Measurements from ENCODE around the gene HDAC6.

DNA sequence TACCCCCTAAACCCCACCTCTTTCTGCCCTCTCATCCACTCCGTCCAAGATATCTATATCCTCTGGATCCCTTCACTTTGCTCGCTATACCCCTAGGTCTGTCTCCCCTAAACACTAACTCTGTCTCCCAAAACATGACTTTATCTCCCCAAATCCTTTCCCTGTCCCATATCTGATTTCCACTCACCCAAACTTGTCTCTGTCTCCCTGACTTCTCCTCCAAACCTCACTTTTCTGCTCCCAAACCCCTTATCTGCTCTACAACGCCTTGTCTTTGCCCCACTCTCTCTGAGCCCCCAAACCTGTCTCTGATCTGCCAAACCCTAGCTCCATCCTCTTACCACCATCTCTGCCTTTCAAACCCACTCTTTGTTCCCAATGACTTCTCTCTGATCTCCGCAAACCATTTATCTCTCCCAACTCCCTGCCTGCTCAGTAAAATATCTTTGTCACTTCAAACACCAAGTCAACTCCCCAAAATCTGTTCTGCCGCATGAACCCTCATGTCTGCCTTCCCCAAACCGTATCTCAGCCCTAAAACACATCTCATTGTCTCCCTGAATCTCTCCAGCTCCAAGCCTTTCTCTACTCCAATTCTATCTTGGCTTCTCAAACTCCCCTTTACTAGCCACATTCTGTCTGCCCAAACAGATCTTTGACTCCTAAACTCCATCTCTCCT is 14.9 kb upstream of the HDAC6 start:
- TF ChIP-seq ZC3H10 (CRISPR knock-in tag; IDR thresholded peaks at IDR 0.05): no peak
- TF ChIP-seq, protein P1, sequence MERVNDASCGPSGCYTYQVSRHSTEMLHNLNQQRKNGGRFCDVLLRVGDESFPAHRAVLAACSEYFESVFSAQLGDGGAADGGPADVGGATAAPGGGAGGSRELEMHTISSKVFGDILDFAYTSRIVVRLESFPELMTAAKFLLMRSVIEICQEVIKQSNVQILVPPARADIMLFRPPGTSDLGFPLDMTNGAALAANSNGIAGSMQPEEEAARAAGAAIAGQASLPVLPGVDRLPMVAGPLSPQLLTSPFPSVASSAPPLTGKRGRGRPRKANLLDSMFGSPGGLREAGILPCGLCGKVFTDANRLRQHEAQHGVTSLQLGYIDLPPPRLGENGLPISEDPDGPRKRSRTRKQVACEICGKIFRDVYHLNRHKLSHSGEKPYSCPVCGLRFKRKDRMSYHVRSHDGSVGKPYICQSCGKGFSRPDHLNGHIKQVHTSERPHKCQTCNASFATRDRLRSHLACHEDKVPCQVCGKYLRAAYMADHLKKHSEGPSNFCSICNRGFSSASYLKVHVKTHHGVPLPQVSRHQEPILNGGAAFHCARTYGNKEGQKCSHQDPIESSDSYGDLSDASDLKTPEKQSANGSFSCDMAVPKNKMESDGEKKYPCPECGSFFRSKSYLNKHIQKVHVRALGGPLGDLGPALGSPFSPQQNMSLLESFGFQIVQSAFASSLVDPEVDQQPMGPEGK (CRISPR knock-in tag; IDR thresholded peaks at IDR 0.05; ENCODE audit: borderline replicate concordance): no peak
- TF ChIP-seq ESRRG (CRISPR knock-in tag; IDR thresholded peaks at IDR 0.05): no peak
- TF ChIP-seq ZFP30 (CRISPR knock-in tag; IDR thresholded peaks at IDR 0.05): no peak
- no peak for TF ChIP-seq OSR1 (CRISPR knock-in tag; IDR thresholded peaks at IDR 0.05)
- TF ChIP-seq, protein P2, sequence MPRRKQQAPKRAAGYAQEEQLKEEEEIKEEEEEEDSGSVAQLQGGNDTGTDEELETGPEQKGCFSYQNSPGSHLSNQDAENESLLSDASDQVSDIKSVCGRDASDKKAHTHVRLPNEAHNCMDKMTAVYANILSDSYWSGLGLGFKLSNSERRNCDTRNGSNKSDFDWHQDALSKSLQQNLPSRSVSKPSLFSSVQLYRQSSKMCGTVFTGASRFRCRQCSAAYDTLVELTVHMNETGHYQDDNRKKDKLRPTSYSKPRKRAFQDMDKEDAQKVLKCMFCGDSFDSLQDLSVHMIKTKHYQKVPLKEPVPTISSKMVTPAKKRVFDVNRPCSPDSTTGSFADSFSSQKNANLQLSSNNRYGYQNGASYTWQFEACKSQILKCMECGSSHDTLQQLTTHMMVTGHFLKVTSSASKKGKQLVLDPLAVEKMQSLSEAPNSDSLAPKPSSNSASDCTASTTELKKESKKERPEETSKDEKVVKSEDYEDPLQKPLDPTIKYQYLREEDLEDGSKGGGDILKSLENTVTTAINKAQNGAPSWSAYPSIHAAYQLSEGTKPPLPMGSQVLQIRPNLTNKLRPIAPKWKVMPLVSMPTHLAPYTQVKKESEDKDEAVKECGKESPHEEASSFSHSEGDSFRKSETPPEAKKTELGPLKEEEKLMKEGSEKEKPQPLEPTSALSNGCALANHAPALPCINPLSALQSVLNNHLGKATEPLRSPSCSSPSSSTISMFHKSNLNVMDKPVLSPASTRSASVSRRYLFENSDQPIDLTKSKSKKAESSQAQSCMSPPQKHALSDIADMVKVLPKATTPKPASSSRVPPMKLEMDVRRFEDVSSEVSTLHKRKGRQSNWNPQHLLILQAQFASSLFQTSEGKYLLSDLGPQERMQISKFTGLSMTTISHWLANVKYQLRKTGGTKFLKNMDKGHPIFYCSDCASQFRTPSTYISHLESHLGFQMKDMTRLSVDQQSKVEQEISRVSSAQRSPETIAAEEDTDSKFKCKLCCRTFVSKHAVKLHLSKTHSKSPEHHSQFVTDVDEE (CRISPR knock-in tag; IDR thresholded peaks at IDR 0.05): no peak

All from SK-N-SH treated with all-trans-retinoic acid at 6 μM for 48 hours (cell line).